GM12891 (cell line): Measurements from ENCODE around the gene PAFAH1B2. TPM values are rescaled to one million over a fixed set of nuclear protein-coding genes. Genes with fewer than 3 reads are reported as not detected.

ENCODE experiments used
- DNase-seq: peaks from one replicate; pipeline ENCODE4 v3.0.0; 2011; ENCODE audit warnings: low spot score; ENCODE audit not compliant: insufficient read length
- FAIRE-seq: peaks from 2 replicates; lab custom pipeline; 2011; peaks lifted over from hg19 to GRCh38; lab: Jason Lieb, UNC
- PAX5 ChIP-seq: IDR thresholded peaks from 2 replicates; pipeline ENCODE4 v1.6.1; 2011; ENCODE audit warnings: low read length, moderate library complexity, mild to moderate bottlenecking; ENCODE audit not compliant: insufficient read depth, severe bottlenecking
- POLR2A ChIP-seq: IDR thresholded peaks from 2 replicates; pipeline ENCODE4 v1.6.1; 2011; ENCODE audit warnings: low read depth, low read length, control low read depth
- POLR2AphosphoS5 ChIP-seq: IDR thresholded peaks from 2 replicates; pipeline ENCODE4 v1.6.1; 2011; ENCODE audit warnings: low read depth, low read length, control low read depth
- POU2F2 ChIP-seq: IDR thresholded peaks from 2 replicates; pipeline ENCODE4 v1.6.1; 2011; ENCODE audit warnings: low read depth, mild to moderate bottlenecking, control low read depth, low read length, moderate library complexity
- SPI1 ChIP-seq: IDR thresholded peaks from 2 replicates; pipeline ENCODE4 v1.6.1; 2011; ENCODE audit warnings: low read depth, low read length, control low read depth
- TAF1 ChIP-seq: IDR thresholded peaks from 2 replicates; pipeline ENCODE4 v1.6.1; 2011; ENCODE audit warnings: low read depth, low read length, control low read depth
- polyA plus RNA-seq: library from polyadenylated mRNA; unstranded; fragments of >200 nt; gene quantifications from one replicate; pipeline ENCODE4 v1.2.1, GENCODE V29; 2012; ENCODE audit warnings: low read depth, missing spikeins, inconsistent platforms; ENCODE audit not compliant: missing spikeins

Gene PAFAH1B2, protein sequence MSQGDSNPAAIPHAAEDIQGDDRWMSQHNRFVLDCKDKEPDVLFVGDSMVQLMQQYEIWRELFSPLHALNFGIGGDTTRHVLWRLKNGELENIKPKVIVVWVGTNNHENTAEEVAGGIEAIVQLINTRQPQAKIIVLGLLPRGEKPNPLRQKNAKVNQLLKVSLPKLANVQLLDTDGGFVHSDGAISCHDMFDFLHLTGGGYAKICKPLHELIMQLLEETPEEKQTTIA
- polyA plus RNA-seq = 9.2 TPM

DNA sequence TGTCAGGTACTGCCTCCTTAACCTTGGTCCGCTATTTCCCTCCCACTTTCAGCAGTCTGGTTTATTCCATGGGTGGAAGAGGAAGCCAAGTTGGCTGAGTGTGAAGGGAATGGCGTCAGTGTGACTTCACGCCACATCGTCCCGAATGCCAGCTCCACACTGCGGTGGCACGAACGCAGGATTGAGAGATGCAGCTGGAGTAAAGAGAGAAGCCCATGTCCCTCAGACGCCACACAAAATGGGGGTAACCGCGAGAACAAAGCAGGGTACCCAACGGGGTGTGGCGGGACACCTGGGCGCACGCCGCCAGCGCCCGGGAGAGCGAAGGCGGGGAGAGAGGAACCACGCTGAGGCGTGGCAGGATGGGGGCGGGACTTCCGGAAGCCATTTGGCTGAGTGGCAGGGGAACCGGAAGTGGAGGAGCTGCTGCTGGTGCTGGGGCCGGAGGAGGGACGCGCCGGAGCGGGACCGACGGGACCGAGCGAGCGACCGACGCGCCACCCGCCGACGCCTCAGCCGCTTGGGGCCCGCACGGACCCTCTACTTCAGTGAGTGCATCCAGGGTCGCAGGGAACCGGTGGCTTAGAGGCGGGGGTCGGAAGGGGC, at the start of gene PAFAH1B2:
Gene PAFAH1B2, plus strand, starts transcription at position 417 of the 606 bp plus-strand sequence. CDS start 8,161 bp downstream, outside the sequence.
- FAIRE-seq = peak; percentile 97
- DNase-seq = peak; percentile 98
- TF ChIP-seq POU2F2 (no peak), POLR2AphosphoS5 (peak; percentile 48; the same call in 1 of the 2 replicates), POLR2A (peak; percentile 42; the same call in 1 of the 2 replicates), SPI1 (peak; percentile 48), TAF1 (peak; percentile 72; the same call in 1 of the 2 replicates), PAX5 (peak; percentile 80)

DNA sequence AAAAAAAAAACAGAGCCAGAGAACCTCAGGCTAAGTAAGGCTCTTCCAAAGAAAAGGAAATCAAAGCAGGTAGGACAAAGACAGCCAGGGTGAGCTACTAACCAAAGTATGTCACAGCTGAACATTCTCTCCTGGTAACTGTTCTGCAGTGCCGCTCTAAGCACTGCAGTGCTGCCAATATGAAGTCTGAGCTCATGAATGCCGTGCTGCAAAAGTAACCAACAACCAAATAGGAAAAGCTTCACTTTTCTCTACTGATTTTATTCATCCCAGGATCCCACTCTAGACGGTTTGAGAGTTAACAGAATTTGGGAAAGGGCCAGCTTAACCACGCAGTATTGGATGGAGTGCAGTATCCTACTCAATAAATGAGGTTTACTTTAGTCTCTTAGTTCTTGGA, 49.3 kb upstream of the PAFAH1B2 start:
- FAIRE-seq = no peak
- no peak for TF ChIP-seq TAF1
- TF ChIP-seq POLR2AphosphoS5 = no peak
- TF ChIP-seq POU2F2 = no peak
- no peak for DNase-seq

GRCh38 chr11:117095284-117096161, 48.6 kb upstream of the PAFAH1B2 start:
- FAIRE-seq = no peak
- DNase-seq = no peak
- TF ChIP-seq PAX5 = no peak

GRCh38 chr11:117096201-117096991, 47.7 kb upstream of the PAFAH1B2 start:
- FAIRE-seq (peak; percentile 83), DNase-seq (peak; percentile 42)
- TF ChIP-seq PAX5 = no peak
- no peak for TF ChIP-seq POLR2AphosphoS5
- TF ChIP-seq SPI1 = peak; percentile 99
- TF ChIP-seq TAF1 = peak; percentile 46; the same call in 1 of the 2 replicates
- peak; percentile 70 for TF ChIP-seq POU2F2
- peak; percentile 31; the same call in 1 of the 2 replicates for TF ChIP-seq POLR2A

DNA sequence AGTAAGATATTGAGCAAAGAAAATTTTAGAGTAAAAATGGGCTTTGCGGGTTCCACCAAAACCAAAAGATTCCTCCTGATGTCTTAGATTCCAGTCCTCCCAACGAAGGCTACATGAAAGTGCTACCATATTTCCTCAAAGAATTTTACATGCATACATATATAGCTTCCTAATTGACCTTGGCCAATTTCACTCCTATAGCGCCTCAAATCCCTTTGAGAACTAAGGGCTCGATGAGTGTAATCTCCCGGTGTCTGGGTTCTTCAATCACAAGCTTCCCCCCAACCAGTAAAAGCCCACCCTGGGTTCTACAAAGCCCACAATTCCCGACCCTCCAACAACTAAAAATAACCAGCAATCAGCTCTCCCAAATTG, 47.1 kb upstream of the PAFAH1B2 start:
- no peak for FAIRE-seq
- no peak for DNase-seq
- TF ChIP-seq TAF1 = no peak
- no peak for TF ChIP-seq SPI1
- TF ChIP-seq POU2F2 = no peak
- no peak for TF ChIP-seq POLR2AphosphoS5
- TF ChIP-seq PAX5 = no peak
- TF ChIP-seq POLR2A = no peak

DNA sequence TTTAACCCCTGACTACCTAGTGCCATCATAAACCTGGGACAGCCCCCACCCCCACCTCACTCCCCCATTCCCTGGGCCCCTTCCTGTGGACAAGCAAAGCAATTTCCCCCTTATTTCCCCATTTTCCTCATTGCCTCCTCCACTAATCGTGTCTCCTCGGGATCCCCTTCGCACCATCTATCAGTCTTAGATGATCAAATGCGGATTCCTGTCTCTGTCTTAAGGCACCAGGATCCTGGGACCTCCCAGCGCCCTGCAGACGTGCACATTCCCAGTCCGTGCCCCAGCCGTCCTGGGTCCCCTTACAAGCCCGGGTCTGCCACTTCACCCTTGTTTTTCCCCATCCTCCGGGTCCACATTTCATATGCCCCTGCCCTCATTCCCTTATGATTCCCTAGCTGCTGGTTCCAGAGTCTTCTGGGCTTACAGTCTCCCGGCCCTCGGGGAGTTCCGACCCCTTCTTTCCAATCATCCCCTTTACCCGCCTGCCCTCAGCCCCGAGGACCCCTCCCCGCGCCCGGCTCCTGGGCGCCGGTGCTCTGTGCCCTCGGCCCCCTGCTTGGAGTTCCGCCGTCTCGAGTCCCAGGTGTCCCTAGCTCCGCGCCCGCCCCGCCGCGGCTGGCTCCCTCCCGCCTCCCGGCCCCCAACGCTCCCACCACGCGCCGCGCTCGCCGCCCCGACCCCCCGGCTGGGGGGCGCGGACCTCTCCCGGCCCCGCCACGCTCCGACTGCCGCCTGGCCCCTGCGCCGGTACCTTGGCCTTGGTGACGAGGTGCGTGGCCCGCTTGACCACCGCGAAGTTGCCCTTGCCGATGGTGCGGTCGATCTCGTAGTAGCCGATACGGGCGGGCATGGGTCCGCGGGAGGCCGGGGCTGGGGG, 46.5 kb upstream of the PAFAH1B2 start:
- TF ChIP-seq POLR2AphosphoS5 = no peak; the same call in 1 of the 2 replicates
- no peak for TF ChIP-seq POU2F2
- DNase-seq (no peak), FAIRE-seq (no peak)

- DNase-seq (peak; percentile 94), FAIRE-seq (peak; percentile 85)
- no peak for TF ChIP-seq SPI1
- TF ChIP-seq POLR2AphosphoS5 = no peak
- peak; percentile 90 for TF ChIP-seq PAX5
- 0 out of 2 replicates have a peak, but pooled peaks have one; percentile 40 for TF ChIP-seq POU2F2
- peak; percentile 15; the same call in 1 of the 2 replicates for TF ChIP-seq TAF1
- TF ChIP-seq POLR2A = 0 out of 2 replicates have a peak, but pooled peaks have one; percentile 30
These were observed 45.5 kb upstream of the PAFAH1B2 start, which contains the start of gene SIK3 for GRCh38 chr11:117098269-117099232. Gene SIK3, minus strand, starts transcription at chr11:117098428. Its CDS starts 13 bp downstream, at chr11:117098415.

GRCh38 chr11:117099696-117100095, 44.4 kb upstream of the PAFAH1B2 start:
- DNase-seq (no peak), FAIRE-seq (no peak)
- TF ChIP-seq POU2F2 (no peak), POLR2A (no peak), TAF1 (no peak), POLR2AphosphoS5 (no peak), PAX5 (no peak), SPI1 (no peak)
